ENCODE measurements around the gene ANXA5. TPM values are rescaled to one million over a fixed set of nuclear protein-coding genes. Genes with fewer than 3 reads are reported as not detected.

Gene ANXA5
- total RNA-seq, 2 experiments from 2014 or later: 50.8 to 55.9 TPM

DNA sequence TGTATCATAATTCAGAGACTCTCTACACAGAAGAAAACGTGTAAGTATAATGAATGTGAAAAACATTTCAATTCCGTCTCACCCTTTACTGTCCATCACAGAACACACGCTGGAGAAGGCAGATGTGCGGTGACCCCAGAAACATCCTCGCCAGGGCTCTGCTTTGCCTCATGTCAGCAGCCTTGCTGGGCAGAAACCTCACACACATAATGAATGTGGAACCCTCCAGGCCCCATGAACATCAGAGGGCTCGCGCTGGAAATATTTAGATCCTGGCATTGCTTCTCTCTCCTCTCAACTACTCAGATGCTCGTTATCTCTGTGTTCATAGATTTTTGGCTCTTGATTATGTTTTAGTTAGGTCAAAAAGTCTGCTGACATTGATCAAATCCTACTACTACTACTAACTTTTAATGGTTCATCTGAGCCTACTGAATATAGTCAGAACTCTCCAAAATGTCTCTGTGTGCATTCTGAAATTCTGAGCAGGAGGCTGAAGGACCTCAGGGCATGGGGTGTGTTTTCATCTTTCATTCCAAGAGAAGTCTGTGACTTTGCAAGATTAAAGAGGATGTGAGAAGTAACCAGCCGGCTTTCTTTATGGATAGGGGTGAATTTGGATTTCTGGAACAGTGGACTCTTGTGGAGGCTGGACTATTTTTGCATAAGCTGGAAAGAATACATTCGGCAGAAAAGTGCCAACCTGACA is 41.2 kb upstream of the ANXA5 start:
- CTCF ChIA-PET: no interaction called here
- DNase-seq: no peak
- ATAC-seq (ENCODE audit: poor library complexity): no peak
- TF ChIP-seq, protein P1, sequence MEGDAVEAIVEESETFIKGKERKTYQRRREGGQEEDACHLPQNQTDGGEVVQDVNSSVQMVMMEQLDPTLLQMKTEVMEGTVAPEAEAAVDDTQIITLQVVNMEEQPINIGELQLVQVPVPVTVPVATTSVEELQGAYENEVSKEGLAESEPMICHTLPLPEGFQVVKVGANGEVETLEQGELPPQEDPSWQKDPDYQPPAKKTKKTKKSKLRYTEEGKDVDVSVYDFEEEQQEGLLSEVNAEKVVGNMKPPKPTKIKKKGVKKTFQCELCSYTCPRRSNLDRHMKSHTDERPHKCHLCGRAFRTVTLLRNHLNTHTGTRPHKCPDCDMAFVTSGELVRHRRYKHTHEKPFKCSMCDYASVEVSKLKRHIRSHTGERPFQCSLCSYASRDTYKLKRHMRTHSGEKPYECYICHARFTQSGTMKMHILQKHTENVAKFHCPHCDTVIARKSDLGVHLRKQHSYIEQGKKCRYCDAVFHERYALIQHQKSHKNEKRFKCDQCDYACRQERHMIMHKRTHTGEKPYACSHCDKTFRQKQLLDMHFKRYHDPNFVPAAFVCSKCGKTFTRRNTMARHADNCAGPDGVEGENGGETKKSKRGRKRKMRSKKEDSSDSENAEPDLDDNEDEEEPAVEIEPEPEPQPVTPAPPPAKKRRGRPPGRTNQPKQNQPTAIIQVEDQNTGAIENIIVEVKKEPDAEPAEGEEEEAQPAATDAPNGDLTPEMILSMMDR (IDR thresholded peaks at IDR 0.05): no peak
- Histone ChIP-seq H3K4me1 (ENCODE audit: insufficient read depth, low read length) (no peaks in the 10 kb centered on the region), H3K27me3 (ENCODE audit: control insufficient read depth in 1 of 2, insufficient read depth in 2 of 2, low read length in 2 of 2) (peaks cover 0 to 2% of the 10 kb centered on the region in 2 experiments), H3K9me3 (ENCODE audit: control insufficient read depth in 1 of 2, insufficient read depth in 1 of 2, low read length in 2 of 2) (peaks cover 0 to 3% of the 10 kb centered on the region in 2 experiments), H3K27ac (ENCODE audit: low read depth in 1 of 2, low read length in 2 of 2) (no peak overlapping the region), H3K36me3 (ENCODE audit: insufficient read depth, low read length) (no peaks in the 10 kb centered on the region), H3K4me3 (ENCODE audit: low read length) (no peak overlapping the region)
- Mint-ChIP-seq H3K9me3 (no peaks in the 10 kb centered on the region), H3K27ac (no peak overlapping the region), H3K4me1 (ENCODE audit: low read depth) (no peaks in the 10 kb centered on the region), H3K36me3 (ENCODE audit: low read depth) (no peaks in the 10 kb centered on the region), H3K4me3 (no peak overlapping the region), H3K27me3 (peaks cover 18% of the 10 kb centered on the region)
- POLR2A ChIA-PET: no interaction called here
- intact Hi-C loops (cut with DNase I, micrococcal nuclease): loop anchor here in 1 of 2 experiments (5.0 kb wide), 1 partner anchor 276 kb away; no protein-coding TSS in a partner anchor

DNA sequence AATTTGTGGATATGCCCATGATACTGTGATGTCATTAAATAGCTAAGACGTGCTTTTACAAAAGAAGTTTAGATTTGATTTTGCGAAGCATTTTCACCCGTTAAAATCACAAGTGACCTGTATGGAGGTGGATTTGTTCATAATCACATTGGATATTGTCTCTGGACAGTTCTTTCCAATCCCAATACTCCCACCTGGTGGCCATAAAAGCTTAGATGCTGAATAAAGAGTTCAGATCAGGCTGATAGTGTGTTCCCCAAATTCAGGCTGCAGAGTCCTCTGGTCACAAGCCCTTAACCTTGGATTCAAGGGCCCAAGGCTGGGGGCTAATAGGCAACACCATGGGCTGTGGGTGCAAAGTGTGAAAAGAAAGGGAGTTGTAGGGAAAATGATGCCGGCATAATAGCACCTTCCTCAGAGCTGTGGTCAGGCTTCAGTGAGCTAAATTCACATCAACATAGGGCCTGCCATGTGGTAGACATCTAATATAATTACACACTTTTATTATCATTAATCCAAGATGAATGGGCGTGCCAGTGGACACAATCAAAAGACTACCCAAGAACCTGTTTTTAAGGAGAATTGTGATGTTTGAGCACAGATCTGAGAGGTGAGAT is 40.1 kb upstream of the ANXA5 start:
- no peak for ATAC-seq (ENCODE audit: poor library complexity)
- TF ChIP-seq, protein P1 (IDR thresholded peaks at IDR 0.05): peak; percentile 34
- H3K36me3 Mint-ChIP-seq (ENCODE audit: low read depth): no peaks in the 10 kb centered on the region
- DNase-seq: peak in 4 of 14 experiments; percentile 11 to 35 (median 33)
- peaks cover 0 to 2% of the 10 kb centered on the region in 2 experiments for H3K27me3 ChIP-seq (ENCODE audit: control insufficient read depth in 1 of 2, insufficient read depth in 2 of 2, low read length in 2 of 2)
- no peak overlapping the region for H3K4me3 Mint-ChIP-seq
- H3K4me1 ChIP-seq (ENCODE audit: insufficient read depth, low read length): no peaks in the 10 kb centered on the region
- H3K9me3 ChIP-seq (ENCODE audit: control insufficient read depth in 1 of 2, insufficient read depth in 1 of 2, low read length in 2 of 2): peaks cover 0 to 3% of the 10 kb centered on the region in 2 experiments
- no peak overlapping the region for H3K27ac ChIP-seq (ENCODE audit: low read depth in 1 of 2, low read length in 2 of 2)
- intact Hi-C loops (cut with DNase I, micrococcal nuclease): loop anchor here in 1 of 2 experiments (5.0 kb wide), 1 partner anchor 275 kb away; no protein-coding TSS in a partner anchor
- peaks cover 26% of the 10 kb centered on the region for H3K27me3 Mint-ChIP-seq
- ChIA-PET POLR2A (no interaction called here), CTCF (no interaction called here)
- no peaks in the 10 kb centered on the region for H3K4me1 Mint-ChIP-seq (ENCODE audit: low read depth)
- no peaks in the 10 kb centered on the region for H3K9me3 Mint-ChIP-seq
- no peaks in the 10 kb centered on the region for H3K36me3 ChIP-seq (ENCODE audit: insufficient read depth, low read length)
- no peak overlapping the region for H3K4me3 ChIP-seq (ENCODE audit: low read length)
- no peak overlapping the region for H3K27ac Mint-ChIP-seq

DNA sequence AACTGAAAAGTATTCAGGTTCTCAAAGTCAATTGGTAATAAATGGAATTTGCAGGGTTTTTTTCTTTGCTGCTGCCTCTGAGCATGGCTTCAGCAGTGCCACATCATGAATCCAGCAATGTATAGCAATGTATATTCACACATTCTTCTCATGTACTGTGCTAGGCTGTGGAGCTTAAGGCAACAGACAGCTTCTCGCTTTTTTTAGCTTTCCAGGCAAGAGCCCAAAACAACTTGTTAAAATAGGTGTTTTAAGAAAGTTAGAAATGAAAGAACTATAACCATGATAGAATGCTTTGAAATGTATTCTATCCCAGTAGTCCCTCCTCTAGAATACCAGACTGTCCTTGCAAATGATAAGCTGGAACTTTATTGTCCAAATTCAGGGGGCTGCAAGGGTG is 37.8 kb upstream of the ANXA5 start:
- Histone ChIP-seq H3K27ac (ENCODE audit: low read depth in 1 of 2, low read length in 2 of 2) (no peak overlapping the region), H3K36me3 (ENCODE audit: insufficient read depth, low read length) (no peaks in the 10 kb centered on the region), H3K4me1 (ENCODE audit: insufficient read depth, low read length) (no peaks in the 10 kb centered on the region), H3K4me3 (ENCODE audit: low read length) (no peak overlapping the region), H3K9me3 (ENCODE audit: control insufficient read depth in 1 of 2, insufficient read depth in 1 of 2, low read length in 2 of 2) (no peaks in the 10 kb centered on the region), H3K27me3 (ENCODE audit: control insufficient read depth in 1 of 2, insufficient read depth in 2 of 2, low read length in 2 of 2) (peaks cover 0 to 2% of the 10 kb centered on the region in 2 experiments)
- intact Hi-C loops (cut with DNase I, micrococcal nuclease): loop anchor here in 1 of 2 experiments (2.0 kb wide), 1 partner anchor 1578 kb away; no protein-coding TSS in a partner anchor
- H3K27me3 Mint-ChIP-seq: peaks cover 26% of the 10 kb centered on the region
- no peak overlapping the region for H3K4me3 Mint-ChIP-seq
- ChIA-PET POLR2A (no interaction called here), CTCF (no interaction called here)
- DNase-seq (no peak), ATAC-seq (ENCODE audit: poor library complexity) (no peak)
- TF ChIP-seq, protein P1 (IDR thresholded peaks at IDR 0.05): no peak
- H3K4me1 Mint-ChIP-seq (ENCODE audit: low read depth): no peaks in the 10 kb centered on the region
- no peak overlapping the region for H3K27ac Mint-ChIP-seq
- no peaks in the 10 kb centered on the region for H3K9me3 Mint-ChIP-seq
- H3K36me3 Mint-ChIP-seq (ENCODE audit: low read depth): no peaks in the 10 kb centered on the region

All from CD4-positive, alpha-beta T cell (primary cell).